ENCODE results near the gene LINGO3.

DNA sequence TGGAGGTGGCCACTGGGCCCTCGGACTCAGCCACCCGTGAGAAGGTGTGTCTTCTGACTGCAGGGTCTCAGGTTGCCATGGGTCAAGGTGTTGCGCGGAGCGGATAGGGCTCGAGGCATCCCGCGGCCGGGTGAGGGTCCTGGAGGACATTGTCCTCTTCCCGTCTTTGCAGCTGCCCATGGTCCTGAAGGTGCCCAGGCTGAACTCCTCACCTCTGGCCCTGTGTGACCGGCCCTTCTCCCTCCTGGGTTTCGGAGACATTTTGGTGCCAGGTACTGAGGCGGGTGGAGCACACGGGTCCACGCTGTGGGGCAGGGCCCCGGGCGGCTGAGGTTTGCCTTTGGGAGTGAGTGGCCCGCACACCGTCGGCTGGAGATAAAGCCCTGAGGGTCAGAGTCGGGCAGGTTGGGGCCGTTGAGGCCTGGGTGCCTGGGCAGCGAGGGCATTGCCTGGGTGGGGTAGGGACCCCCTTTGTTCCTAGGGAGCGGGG is 36.5 kb upstream of the LINGO3 start:
- TF ChIP-seq, protein P1, sequence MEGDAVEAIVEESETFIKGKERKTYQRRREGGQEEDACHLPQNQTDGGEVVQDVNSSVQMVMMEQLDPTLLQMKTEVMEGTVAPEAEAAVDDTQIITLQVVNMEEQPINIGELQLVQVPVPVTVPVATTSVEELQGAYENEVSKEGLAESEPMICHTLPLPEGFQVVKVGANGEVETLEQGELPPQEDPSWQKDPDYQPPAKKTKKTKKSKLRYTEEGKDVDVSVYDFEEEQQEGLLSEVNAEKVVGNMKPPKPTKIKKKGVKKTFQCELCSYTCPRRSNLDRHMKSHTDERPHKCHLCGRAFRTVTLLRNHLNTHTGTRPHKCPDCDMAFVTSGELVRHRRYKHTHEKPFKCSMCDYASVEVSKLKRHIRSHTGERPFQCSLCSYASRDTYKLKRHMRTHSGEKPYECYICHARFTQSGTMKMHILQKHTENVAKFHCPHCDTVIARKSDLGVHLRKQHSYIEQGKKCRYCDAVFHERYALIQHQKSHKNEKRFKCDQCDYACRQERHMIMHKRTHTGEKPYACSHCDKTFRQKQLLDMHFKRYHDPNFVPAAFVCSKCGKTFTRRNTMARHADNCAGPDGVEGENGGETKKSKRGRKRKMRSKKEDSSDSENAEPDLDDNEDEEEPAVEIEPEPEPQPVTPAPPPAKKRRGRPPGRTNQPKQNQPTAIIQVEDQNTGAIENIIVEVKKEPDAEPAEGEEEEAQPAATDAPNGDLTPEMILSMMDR (IDR thresholded peaks at IDR 0.05), result no peak
- no peak for TF ChIP-seq EZH2 (IDR thresholded peaks at IDR 0.05; ENCODE audit: borderline replicate concordance, insufficient read depth, low read depth, low read length, poor library complexity, severe bottlenecking)
